ENCODE measurements around the gene MBD5. TPM values are rescaled to one million over a fixed set of nuclear protein-coding genes. Genes with fewer than 3 reads are reported as not detected.

Gene MBD5
- polyA plus RNA-seq, 1 of the 3 experiments (the other 2 are of a cell fraction) = 7.4 TPM

DNA sequence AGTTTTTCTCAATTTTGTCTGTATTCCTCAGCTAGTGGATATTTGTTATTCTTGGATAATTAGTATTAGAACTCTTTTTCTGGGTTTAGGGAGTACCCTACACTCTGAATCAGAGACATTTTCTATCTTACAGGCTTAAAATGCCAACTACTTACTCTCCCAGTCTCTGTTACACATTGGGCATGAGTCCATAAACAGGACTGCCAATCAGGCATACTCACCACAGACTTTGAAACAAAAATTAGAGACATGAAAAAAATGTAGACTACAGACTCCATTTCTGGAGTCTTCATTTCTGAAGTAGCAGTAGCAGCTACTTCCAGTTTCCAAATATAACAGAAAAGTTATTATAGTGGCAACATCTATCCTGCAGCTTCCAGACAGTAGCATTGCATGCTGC lies 279.7 kb downstream of the MBD5 start:
- Histone ChIP-seq H3K9me2 (no peaks in the 10 kb centered on the region), H3F3A (replicated peaks; ENCODE audit: insufficient read depth) (no peaks in the 10 kb centered on the region), H3K36me3 (replicated peaks in 1 of 2; ENCODE audit: control insufficient read depth in 1 of 2, insufficient read depth in 2 of 2, low read length in 1 of 2) (peaks cover 0 to 4% of the 10 kb centered on the region in 2 experiments), H2AFZ (ENCODE audit: low read depth) (no peak overlapping the region), H4K20me1 (ENCODE audit: insufficient read depth) (no peaks in the 10 kb centered on the region), H3K79me2 (ENCODE audit: insufficient read depth) (no peaks in the 10 kb centered on the region; the same call in 1 of the 2 replicates), H3K9ac (no peak overlapping the region), H3K27me3 (ENCODE audit: insufficient read depth) (no peaks in the 10 kb centered on the region), H3K4me2 (no peak overlapping the region), H3K9me3 (no peaks in the 10 kb centered on the region), H3K4me3 (ENCODE audit: low read depth in 2 of 2, low read length in 1 of 2) (no peak overlapping the region), H3K27ac (ENCODE audit: low read depth in 2 of 2, low read length in 1 of 2) (no peak overlapping the region), H3K4me1 (ENCODE audit: control insufficient read depth in 1 of 2, insufficient read depth in 2 of 2, low read depth in 1 of 2, low read length in 1 of 2) (peaks cover 2 to 9% of the 10 kb centered on the region in 2 experiments; a peak in 2 of 4 replicates)
- CTCF ChIA-PET = interaction anchor here (0.7 to 1.6 kb wide), 2 partner anchors 96 to 209 kb away, joined by 4 read pairs; no protein-coding TSS in a partner anchor
- TF ChIP-seq, protein P1, sequence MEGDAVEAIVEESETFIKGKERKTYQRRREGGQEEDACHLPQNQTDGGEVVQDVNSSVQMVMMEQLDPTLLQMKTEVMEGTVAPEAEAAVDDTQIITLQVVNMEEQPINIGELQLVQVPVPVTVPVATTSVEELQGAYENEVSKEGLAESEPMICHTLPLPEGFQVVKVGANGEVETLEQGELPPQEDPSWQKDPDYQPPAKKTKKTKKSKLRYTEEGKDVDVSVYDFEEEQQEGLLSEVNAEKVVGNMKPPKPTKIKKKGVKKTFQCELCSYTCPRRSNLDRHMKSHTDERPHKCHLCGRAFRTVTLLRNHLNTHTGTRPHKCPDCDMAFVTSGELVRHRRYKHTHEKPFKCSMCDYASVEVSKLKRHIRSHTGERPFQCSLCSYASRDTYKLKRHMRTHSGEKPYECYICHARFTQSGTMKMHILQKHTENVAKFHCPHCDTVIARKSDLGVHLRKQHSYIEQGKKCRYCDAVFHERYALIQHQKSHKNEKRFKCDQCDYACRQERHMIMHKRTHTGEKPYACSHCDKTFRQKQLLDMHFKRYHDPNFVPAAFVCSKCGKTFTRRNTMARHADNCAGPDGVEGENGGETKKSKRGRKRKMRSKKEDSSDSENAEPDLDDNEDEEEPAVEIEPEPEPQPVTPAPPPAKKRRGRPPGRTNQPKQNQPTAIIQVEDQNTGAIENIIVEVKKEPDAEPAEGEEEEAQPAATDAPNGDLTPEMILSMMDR (IDR thresholded peaks at IDR 0.05) = no peak
- TF ChIP-seq, protein P2, sequence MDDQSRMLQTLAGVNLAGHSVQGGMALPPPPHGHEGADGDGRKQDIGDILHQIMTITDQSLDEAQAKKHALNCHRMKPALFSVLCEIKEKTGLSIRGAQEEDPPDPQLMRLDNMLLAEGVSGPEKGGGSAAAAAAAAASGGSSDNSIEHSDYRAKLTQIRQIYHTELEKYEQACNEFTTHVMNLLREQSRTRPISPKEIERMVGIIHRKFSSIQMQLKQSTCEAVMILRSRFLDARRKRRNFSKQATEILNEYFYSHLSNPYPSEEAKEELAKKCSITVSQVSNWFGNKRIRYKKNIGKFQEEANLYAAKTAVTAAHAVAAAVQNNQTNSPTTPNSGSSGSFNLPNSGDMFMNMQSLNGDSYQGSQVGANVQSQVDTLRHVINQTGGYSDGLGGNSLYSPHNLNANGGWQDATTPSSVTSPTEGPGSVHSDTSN (IDR thresholded peaks at IDR 0.05) = 0 out of 2 replicates have a peak, but pooled peaks have one; percentile 23
- TF ChIP-seq, protein P3, sequence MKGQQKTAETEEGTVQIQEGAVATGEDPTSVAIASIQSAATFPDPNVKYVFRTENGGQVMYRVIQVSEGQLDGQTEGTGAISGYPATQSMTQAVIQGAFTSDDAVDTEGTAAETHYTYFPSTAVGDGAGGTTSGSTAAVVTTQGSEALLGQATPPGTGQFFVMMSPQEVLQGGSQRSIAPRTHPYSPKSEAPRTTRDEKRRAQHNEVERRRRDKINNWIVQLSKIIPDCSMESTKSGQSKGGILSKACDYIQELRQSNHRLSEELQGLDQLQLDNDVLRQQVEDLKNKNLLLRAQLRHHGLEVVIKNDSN (IDR thresholded peaks at IDR 0.05; ENCODE audit: borderline replicate concordance, low read depth) = no peak
- TF ChIP-seq SMC3 (IDR thresholded peaks at IDR 0.05; ENCODE audit: low read depth, low read length) (no peak), MEF2A (IDR thresholded peaks at IDR 0.05; ENCODE audit: borderline replicate concordance, low read depth) (no peak), EP300 (IDR thresholded peaks at IDR 0.05; ENCODE audit: borderline replicate concordance in 1 of 2, low read depth in 1 of 2, low read length in 1 of 2) (no peak), TAF1 (IDR thresholded peaks at IDR 0.05; ENCODE audit: borderline replicate concordance, low read depth, low read length) (no peak)
- no peak for DNase-seq
- POLR2A ChIA-PET = no interaction called here

DNA sequence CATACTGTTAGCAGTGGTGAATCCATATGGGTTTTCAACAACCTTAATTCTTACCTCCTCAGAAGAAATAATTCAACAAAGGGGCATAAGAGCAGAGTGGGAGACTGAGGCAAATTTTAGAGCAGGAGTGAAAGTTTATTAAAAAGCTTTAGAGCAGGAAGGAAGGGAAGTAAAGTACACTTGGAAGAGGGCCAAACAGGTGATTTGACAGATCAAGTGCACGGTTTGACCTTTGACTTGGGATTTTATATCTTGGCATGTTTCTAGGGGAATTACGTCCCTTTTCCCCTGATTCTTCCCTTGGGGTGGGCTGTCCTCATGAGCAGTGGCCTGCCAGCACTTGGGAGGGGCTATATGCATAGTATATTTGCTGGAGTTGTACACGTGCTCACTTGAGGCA lies 280.5 kb downstream of the MBD5 start:
- H3K4me2 ChIP-seq = no peak overlapping the region
- no peaks in the 10 kb centered on the region for H3K36me3 ChIP-seq (replicated peaks in 1 of 2; ENCODE audit: control insufficient read depth in 1 of 2, insufficient read depth in 2 of 2, low read length in 1 of 2)
- CTCF ChIA-PET = no interaction called here
- H3K9me2 ChIP-seq = no peaks in the 10 kb centered on the region
- no peak overlapping the region for H3K9ac ChIP-seq
- TF ChIP-seq, protein P4, sequence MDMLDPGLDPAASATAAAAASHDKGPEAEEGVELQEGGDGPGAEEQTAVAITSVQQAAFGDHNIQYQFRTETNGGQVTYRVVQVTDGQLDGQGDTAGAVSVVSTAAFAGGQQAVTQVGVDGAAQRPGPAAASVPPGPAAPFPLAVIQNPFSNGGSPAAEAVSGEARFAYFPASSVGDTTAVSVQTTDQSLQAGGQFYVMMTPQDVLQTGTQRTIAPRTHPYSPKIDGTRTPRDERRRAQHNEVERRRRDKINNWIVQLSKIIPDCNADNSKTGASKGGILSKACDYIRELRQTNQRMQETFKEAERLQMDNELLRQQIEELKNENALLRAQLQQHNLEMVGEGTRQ (IDR thresholded peaks at IDR 0.05; ENCODE audit: borderline replicate concordance, low read depth, low read length) = no peak
- TF ChIP-seq SMC3 (IDR thresholded peaks at IDR 0.05; ENCODE audit: low read depth, low read length) (no peak), SIN3A (IDR thresholded peaks at IDR 0.05; ENCODE audit: borderline replicate concordance, low read depth, low read length) (no peak)
- no peak overlapping the region for H2AFZ ChIP-seq (ENCODE audit: low read depth)
- H3K4me3 ChIP-seq (ENCODE audit: low read depth in 2 of 2, low read length in 1 of 2) = no peak overlapping the region
- no peaks in the 10 kb centered on the region for H3K9me3 ChIP-seq
- POLR2A ChIA-PET = no interaction called here
- H3K27ac ChIP-seq (ENCODE audit: low read depth in 2 of 2, low read length in 1 of 2) = no peak overlapping the region
- H3K4me1 ChIP-seq (ENCODE audit: control insufficient read depth in 1 of 2, insufficient read depth in 2 of 2, low read depth in 1 of 2, low read length in 1 of 2) = peaks cover 2 to 9% of the 10 kb centered on the region in 2 experiments; a peak in 2 of 4 replicates
- H3K79me2 ChIP-seq (ENCODE audit: insufficient read depth) = no peaks in the 10 kb centered on the region
- no peaks in the 10 kb centered on the region for H3K27me3 ChIP-seq (ENCODE audit: insufficient read depth)
- no peaks in the 10 kb centered on the region for H4K20me1 ChIP-seq (ENCODE audit: insufficient read depth)
- WGBS (ENCODE audit: low lambda C conversion rate) = 80% methylated on average over 3 of the region's 3 CpGs
- H3F3A ChIP-seq (replicated peaks; ENCODE audit: insufficient read depth) = no peaks in the 10 kb centered on the region
- DNase-seq = no peak

Data from SK-N-SH (cell line).